NCI-H526 (cell line): Measurements from ENCODE around the gene TRDMT1.
A peak's percentile ranks its signal among the peaks of the same experiment; 100 is the strongest.

Experiments
- DNase-seq, 2 experiments: peaks; one replicate each; lab custom pipeline; 2025; lab: John Stamatoyannopoulos, UW

The TRDMT1 gene

GRCh38 chr10:17231788-17232187, 30.3 kb upstream of the TRDMT1 start:
- DNase-seq: no peak

DNA sequence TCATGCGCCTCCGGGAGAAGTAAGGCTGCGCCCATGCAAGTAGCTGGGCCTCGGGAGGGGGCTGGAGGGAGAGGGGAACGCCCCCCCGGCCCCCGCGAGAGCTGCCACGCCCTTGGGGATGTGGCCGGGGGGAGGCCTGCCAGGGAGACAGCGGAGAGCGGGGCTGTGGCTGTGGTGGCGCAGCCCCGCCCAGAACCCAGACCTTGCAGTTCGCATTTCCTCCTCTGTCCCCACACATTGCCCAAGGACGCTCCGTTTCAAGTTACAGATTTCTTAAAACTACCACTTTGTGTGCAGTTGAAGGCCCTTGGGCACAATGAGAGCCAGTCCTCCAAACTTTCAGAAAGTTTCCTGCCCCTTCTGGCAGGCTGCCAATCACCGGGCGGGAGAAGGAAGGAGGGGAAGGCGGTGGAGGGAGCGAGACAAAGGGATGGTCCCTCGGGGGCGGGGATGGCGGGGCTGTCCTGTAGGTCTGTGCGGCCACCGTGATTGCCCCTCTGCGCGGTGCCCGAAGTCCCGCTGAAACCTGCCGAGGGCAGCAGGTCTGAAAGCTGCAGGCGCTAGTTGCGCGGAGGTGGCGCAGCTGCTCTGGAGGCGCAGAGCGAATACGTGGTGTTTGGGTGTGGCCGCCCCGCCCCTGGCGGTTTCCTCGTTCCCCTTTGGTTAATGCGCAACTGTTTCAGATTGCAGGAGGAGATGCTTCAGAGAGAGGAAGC, 28.7 kb upstream of the TRDMT1 start:
- DNase-seq: peak; percentile 42 to 74

GRCh38 chr10:17229717-17229966, 28.2 kb upstream of the TRDMT1 start:
- peak in 1 of 2 experiments; percentile 29 for DNase-seq

DNA sequence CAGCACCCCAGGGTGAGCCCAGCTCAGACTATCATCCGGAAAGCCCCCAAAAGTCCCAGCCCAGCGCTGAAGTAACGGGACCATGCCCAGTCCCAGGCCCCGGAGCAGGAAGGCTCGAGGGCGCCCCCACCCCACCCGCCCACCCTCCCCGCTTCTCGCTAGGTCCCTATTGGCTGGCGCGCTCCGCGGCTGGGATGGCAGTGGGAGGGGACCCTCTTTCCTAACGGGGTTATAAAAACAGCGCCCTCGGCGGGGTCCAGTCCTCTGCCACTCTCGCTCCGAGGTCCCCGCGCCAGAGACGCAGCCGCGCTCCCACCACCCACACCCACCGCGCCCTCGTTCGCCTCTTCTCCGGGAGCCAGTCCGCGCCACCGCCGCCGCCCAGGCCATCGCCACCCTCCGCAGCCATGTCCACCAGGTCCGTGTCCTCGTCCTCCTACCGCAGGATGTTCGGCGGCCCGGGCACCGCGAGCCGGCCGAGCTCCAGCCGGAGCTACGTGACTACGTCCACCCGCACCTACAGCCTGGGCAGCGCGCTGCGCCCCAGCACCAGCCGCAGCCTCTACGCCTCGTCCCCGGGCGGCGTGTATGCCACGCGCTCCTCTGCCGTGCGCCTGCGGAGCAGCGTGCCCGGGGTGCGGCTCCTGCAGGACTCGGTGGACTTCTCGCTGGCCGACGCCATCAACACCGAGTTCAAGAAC, 27.7 kb upstream of the TRDMT1 start:
- DNase-seq: no peak

DNA sequence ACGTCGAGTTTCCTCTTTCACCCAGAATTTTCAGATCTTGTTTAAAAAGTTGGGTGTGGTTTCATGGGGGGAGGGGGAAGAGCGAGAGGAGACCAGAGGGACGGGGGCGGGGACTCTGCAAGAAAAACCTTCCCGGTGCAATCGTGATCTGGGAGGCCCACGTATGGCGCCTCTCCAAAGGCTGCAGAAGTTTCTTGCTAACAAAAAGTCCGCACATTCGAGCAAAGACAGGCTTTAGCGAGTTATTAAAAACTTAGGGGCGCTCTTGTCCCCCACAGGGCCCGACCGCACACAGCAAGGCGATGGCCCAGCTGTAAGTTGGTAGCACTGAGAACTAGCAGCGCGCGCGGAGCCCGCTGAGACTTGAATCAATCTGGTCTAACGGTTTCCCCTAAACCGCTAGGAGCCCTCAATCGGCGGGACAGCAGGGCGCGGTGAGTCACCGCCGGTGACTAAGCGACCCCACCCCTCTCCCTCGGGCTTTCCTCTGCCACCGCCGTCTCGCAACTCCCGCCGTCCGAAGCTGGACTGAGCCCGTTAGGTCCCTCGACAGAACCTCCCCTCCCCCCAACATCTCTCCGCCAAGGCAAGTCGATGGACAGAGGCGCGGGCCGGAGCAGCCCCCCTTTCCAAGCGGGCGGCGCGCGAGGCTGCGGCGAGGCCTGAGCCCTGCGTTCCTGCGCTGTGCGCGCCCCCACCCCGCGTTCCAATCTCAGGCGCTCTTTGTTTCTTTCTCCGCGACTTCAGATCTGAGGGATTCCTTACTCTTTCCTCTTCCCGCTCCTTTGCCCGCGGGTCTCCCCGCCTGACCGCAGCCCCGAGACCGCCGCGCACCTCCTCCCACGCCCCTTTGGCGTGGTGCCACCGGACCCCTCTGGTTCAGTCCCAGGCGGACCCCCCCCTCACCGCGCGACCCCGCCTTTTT, 26.9 kb upstream of the TRDMT1 start, which contains the start of gene VIM:
TSS of gene VIM (plus strand) at position 151 of the 925 bp plus-strand sequence. CDS start 1,182 bp downstream, outside the sequence.
- DNase-seq: peak in 1 of 2 experiments; percentile 10

DNA sequence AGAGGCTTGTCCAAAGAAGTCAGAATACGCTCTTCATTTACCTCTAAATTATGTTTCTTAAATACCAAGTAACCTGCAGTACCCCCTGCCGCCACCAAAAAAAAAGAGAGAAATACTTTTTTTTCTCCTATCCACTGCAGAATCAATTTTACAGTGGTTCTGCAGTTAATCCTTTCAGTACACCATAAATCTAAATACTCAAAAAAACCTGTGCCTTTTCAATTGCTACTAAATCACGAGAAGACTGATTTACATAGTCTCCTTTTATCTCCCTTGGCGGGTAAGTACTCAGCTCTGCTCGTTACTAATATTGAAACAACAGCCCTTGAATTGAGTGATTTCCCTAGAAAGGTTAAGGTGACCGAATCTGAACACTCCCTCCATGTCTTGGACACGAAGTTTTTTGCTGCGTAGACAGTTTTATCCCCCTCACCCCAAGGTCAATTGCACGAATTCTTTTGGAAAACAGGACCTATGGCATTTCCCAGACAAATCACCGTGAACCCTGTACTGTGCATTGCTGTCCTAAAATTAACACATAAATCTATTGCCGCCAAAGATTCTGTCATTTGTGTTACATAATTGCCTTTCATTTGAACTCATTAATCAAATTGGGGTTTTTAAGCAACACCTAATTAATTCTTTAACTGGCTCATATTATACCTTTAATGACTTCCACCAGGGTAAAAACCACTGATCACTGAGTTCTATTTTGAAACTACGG, 26.1 kb upstream of the TRDMT1 start:
- no peak for DNase-seq

- DNase-seq: no peak
Measured at GRCh38 chr10:17226891-17227303, 25.4 kb upstream of the TRDMT1 start.

DNA sequence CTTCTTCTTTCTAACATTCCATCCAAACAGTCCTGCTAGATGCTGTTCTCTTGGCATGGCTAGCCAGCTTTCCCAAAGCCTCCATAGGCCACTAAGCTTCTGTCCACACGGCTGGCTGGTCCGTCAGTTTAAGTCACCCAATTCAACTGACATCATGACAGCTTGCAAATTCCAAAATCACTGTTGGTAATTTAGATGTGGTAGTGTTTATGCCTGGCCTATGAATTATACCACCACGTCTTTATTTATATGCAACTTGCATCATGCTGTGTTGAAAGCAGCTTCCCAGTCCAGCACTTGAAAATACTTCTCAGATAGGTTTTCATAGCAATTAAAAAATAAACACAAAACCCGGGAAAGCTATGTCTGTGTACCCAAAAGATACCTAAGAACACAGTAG, 24.3 kb upstream of the TRDMT1 start:
- no peak for DNase-seq

GRCh38 chr10:17222329-17222728, 20.9 kb upstream of the TRDMT1 start:
- DNase-seq: no peak

DNA sequence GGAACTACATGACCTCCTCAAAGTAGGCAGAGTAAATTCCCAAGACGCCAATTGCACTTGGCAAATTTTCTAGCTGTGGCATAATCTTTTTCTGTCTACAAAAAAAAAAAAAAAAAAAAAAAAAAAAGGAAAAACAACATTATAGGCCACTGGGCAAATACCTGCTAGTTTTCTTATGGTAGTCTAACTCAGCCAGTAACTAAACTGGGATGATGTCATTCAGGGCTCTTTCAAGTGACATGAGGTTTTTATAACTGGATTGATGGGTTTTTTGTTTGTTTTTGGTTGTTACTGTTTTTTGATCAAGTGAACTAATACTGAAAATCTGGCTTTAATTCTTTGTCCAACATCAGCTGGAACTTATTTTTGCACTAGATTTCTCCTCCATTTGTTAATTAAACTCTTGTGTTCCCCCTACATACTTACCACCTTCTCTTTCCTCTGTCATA, 19.2 kb upstream of the TRDMT1 start:
- no peak for DNase-seq

DNA sequence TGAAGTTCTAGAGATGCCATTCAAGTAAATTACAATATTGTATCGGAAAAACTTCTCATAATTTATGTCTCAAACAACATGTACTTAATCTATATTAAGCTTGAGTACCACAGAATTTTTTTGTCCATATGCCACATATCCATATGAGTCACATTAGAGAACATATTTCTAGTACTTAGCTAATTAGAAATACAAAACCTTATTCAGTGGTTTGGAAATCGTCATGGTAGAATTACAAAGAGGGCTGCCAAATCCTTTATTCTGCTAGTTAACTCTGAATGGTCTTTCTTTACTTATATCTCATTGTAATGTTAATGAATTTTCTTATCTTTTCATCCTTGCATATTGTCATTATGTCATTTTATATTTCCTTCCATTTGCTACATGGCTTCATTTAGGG, 17.6 kb upstream of the TRDMT1 start:
- no peak for DNase-seq

- no peak for DNase-seq
Measured at GRCh38 chr10:17217631-17218232, 16.3 kb upstream of the TRDMT1 start.

GRCh38 chr10:17216901-17217395, 15.5 kb upstream of the TRDMT1 start:
- DNase-seq: no peak

- DNase-seq: no peak
Measured at GRCh38 chr10:17216217-17216900, 14.9 kb upstream of the TRDMT1 start.

DNA sequence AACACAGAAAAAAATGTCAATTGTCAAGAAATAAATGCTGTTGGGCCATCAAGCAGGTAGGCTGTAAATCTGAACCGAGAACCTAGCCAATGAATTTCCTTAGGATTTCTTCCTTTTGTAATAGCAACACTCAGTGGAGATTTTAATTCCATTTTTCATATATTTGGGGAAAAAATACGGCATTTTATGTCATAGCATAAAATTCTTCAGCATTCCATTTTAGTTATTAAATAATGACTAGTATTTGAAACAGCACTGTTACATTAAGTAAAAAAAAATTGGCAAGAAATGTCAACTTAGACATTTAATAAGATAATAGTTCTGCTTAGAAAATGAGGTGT, 14.3 kb upstream of the TRDMT1 start:
- DNase-seq: no peak

DNA sequence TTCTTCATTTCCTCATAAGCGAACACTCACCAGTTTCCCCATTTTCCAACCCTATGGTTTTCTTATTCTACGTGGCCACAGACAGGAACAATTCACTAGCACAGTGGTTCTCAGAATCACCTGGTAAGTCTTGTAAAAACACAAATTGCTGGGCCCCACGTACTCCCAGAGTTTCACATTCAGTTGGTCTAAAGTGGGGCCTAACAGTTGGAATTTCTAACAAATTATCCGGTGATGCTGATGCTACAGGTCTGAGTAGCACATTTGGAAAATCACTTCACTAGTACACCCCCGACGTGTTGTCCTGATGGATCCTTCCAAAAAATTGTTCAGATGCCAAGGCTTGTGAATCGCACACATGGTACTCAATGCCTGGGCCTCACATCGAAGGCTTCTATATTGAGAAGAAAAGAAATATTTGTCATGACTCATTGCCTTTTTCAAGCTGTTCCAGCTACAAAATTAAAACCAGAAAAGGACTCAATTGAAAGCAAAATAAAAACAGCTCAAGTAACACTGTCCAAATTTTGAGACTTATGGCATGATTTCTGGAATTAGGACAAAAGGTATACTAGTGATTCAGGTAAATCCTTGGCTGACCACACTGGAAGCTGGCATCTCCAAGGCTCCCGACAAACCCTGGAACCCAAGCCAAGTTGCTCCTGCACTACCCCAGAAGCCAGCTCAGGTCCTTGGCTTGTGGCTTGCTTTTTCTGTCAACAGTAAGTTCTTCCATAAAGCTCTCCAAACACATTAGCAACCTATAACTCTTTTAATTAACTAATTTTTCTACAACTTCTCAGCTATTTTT, 13.7 kb upstream of the TRDMT1 start:
- no peak for DNase-seq

- no peak for DNase-seq
Measured at GRCh38 chr10:17214526-17214925, 13.1 kb upstream of the TRDMT1 start.

- DNase-seq: no peak
Measured at GRCh38 chr10:17213646-17214349, 12.3 kb upstream of the TRDMT1 start.

DNA sequence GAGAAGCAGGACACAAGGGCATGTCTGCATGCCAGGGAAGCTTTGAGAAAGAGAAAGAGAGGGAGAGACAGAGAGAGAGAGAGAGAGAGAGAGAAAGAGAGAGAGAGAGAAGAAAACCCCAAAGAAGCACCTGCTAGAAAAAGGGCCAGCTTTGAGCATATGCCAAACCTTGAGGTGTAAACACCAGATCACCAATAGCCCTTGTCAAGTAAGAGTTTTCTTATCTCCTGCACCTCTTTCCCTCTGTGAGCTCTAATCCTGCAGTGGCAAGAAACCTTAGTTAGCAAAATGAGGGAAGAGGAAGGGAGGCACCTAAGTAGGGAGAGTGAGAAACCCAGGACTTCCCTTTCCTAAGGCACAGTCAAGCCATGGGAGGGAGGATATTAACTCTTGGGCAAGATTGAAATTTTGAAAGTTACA, 11.3 kb upstream of the TRDMT1 start:
- DNase-seq: no peak
